ENCODE measurements around the gene NDUFS1. TPM values are rescaled to one million over a fixed set of nuclear protein-coding genes. Genes with fewer than 3 reads are reported as not detected.

Gene NDUFS1
- total RNA-seq, 1 experiment from 2014 or later, result 123 TPM

GRCh38 chr2:206075113-206075512 lies 84.1 kb downstream of the NDUFS1 start:
- no peaks in the 10 kb centered on the region for H3K9me3 ChIP-seq
- ChIA-PET POLR2A (no interaction called here), CTCF (no interaction called here)
- H3K36me3 ChIP-seq (ENCODE audit: control insufficient read depth, insufficient read depth, low read length), result no peaks in the 10 kb centered on the region; the same call in 1 of the 2 replicates
- H3K4me1 Mint-ChIP-seq (ENCODE audit: low read depth, unreplicated experiment), result peaks cover 25% of the 10 kb centered on the region
- no peaks in the 10 kb centered on the region for H3K9me3 Mint-ChIP-seq (ENCODE audit: unreplicated experiment)
- no peak overlapping the region for H3K27ac Mint-ChIP-seq (ENCODE audit: unreplicated experiment)
- no peak overlapping the region for H3K4me3 Mint-ChIP-seq (ENCODE audit: unreplicated experiment)
- no peaks in the 10 kb centered on the region for H3K27me3 ChIP-seq (replicated peaks; ENCODE audit: control insufficient read depth, insufficient read depth, low read length)
- DNase-seq, result no peak
- intact Hi-C loops (cut with micrococcal nuclease; ENCODE audit: unreplicated experiment), result no loop called here
- peaks cover 6% of the 10 kb centered on the region for H3K36me3 Mint-ChIP-seq (ENCODE audit: insufficient read depth, unreplicated experiment)
- no peak for TF ChIP-seq CTCF (IDR thresholded peaks at IDR 0.05; ENCODE audit: insufficient read depth in 1 of 2, low read depth in 1 of 2, low read length in 1 of 2, severe bottlenecking in 1 of 2, unreplicated experiment in 1 of 2)
- BruUV-seq (replicated peaks), result no TSS peak
- no peak overlapping the region for H3K4me3 ChIP-seq (ENCODE audit: low read depth, low read length)
- peaks cover 11% of the 10 kb centered on the region for H3K4me1 ChIP-seq
- H3K27me3 Mint-ChIP-seq (ENCODE audit: insufficient read depth, unreplicated experiment), result no peaks in the 10 kb centered on the region

- ChIA-PET CTCF (no interaction called here), POLR2A (no interaction called here)
- no peaks in the 10 kb centered on the region; the same call in 1 of the 2 replicates for H3K36me3 ChIP-seq (ENCODE audit: control insufficient read depth, insufficient read depth, low read length)
- Mint-ChIP-seq H3K4me3 (ENCODE audit: unreplicated experiment) (no peak overlapping the region), H3K36me3 (ENCODE audit: insufficient read depth, unreplicated experiment) (peaks cover 6% of the 10 kb centered on the region), H3K4me1 (ENCODE audit: low read depth, unreplicated experiment) (peaks cover 9% of the 10 kb centered on the region), H3K27ac (ENCODE audit: unreplicated experiment) (no peak overlapping the region), H3K27me3 (ENCODE audit: insufficient read depth, unreplicated experiment) (no peaks in the 10 kb centered on the region), H3K9me3 (ENCODE audit: unreplicated experiment) (no peaks in the 10 kb centered on the region)
- no peak for DNase-seq
- H3K4me1 ChIP-seq, result no peaks in the 10 kb centered on the region
- intact Hi-C loops (cut with micrococcal nuclease; ENCODE audit: unreplicated experiment), result no loop called here
- H3K27me3 ChIP-seq (replicated peaks; ENCODE audit: control insufficient read depth, insufficient read depth, low read length), result no peaks in the 10 kb centered on the region
- BruUV-seq (replicated peaks), result no TSS peak
- no peaks in the 10 kb centered on the region for H3K9me3 ChIP-seq
- no peak for TF ChIP-seq CTCF (IDR thresholded peaks at IDR 0.05; ENCODE audit: insufficient read depth in 1 of 2, low read depth in 1 of 2, low read length in 1 of 2, severe bottlenecking in 1 of 2, unreplicated experiment in 1 of 2)
- no peak overlapping the region for H3K4me3 ChIP-seq (ENCODE audit: low read depth, low read length)
These were observed 87.4 kb downstream of the NDUFS1 start for GRCh38 chr2:206071807-206072206.

GRCh38 chr2:206069417-206069816 lies 89.8 kb downstream of the NDUFS1 start:
- ChIA-PET POLR2A (no interaction called here), CTCF (no interaction called here)
- no peaks in the 10 kb centered on the region for H3K9me3 Mint-ChIP-seq (ENCODE audit: unreplicated experiment)
- H3K4me3 Mint-ChIP-seq (ENCODE audit: unreplicated experiment), result no peak overlapping the region
- H3K36me3 Mint-ChIP-seq (ENCODE audit: insufficient read depth, unreplicated experiment), result peaks cover 6% of the 10 kb centered on the region
- Histone ChIP-seq H3K36me3 (ENCODE audit: control insufficient read depth, insufficient read depth, low read length) (no peaks in the 10 kb centered on the region; the same call in 1 of the 2 replicates), H3K9me3 (no peaks in the 10 kb centered on the region), H3K4me3 (ENCODE audit: low read depth, low read length) (no peak overlapping the region), H3K4me1 (no peaks in the 10 kb centered on the region), H3K27me3 (replicated peaks; ENCODE audit: control insufficient read depth, insufficient read depth, low read length) (no peaks in the 10 kb centered on the region)
- TF ChIP-seq CTCF (IDR thresholded peaks at IDR 0.05; ENCODE audit: insufficient read depth in 1 of 2, low read depth in 1 of 2, low read length in 1 of 2, severe bottlenecking in 1 of 2, unreplicated experiment in 1 of 2), result no peak
- no peak overlapping the region for H3K27ac Mint-ChIP-seq (ENCODE audit: unreplicated experiment)
- peaks cover 9% of the 10 kb centered on the region for H3K4me1 Mint-ChIP-seq (ENCODE audit: low read depth, unreplicated experiment)
- intact Hi-C loops (cut with micrococcal nuclease; ENCODE audit: unreplicated experiment), result no loop called here
- no peak for DNase-seq
- BruUV-seq (replicated peaks), result no TSS peak
- H3K27me3 Mint-ChIP-seq (ENCODE audit: insufficient read depth, unreplicated experiment), result no peaks in the 10 kb centered on the region
